Gastroesophageal sphincter (tissue), 3 donors: ENCODE measurements around the gene CIB4.

Experiments used
- CTCF ChIP-seq, 4 experiments: fragments of 200-600 bp in 2 of 4; fragments of 450-650 bp in 2 of 4; sonication (generic) in 1 of 4; IDR thresholded peaks; one replicate each; pipeline ENCODE4 v1.5.1; 2017 to 2019; ENCODE audit warnings: antibody characterized with exemption in 4 of 4, mild to moderate bottlenecking in 2 of 4, moderate library complexity in 2 of 4
- POLR2A ChIP-seq, 2 donors: fragments of 450-650 bp; IDR thresholded peaks; one replicate each; pipeline ENCODE4 v1.6.1; 2017; ENCODE audit warnings: antibody characterized with exemption in 2 of 2, mild to moderate bottlenecking in 2 of 2, moderate library complexity in 1 of 2

- TF ChIP-seq POLR2A (IDR thresholded peaks at IDR 0.05): no peak
- no peak for TF ChIP-seq CTCF (IDR thresholded peaks at IDR 0.05)
Measured at GRCh38 chr2:26537826-26538475, 103.2 kb downstream of the CIB4 start.
